Astrocyte (in vitro differentiated cells and primary cell): Measurements from ENCODE around the gene ARG2. TPM values are rescaled to one million over a fixed set of nuclear protein-coding genes. Genes with fewer than 3 reads are reported as not detected.

Experiments used
- DNase-seq: peaks from one replicate; pipeline ENCODE4 v3.0.0-alpha.2; 2010; ENCODE audit warnings: low read depth
- FAIRE-seq: peaks from 2 replicates; lab custom pipeline; 2011; peaks lifted over from hg19 to GRCh38; lab: Jason Lieb, UNC
- H2AFZ ChIP-seq: 2 replicates; pipeline ENCODE4 v1.6.0; 2012; ENCODE audit warnings: low read depth, low read length, inconsistent platforms
- H3K27ac ChIP-seq: 2 replicates; pipeline ENCODE4 v1.5.1; 2011; ENCODE audit warnings: low read depth, low read length, inconsistent platforms
- H3K27me3 ChIP-seq: 2 replicates; pipeline ENCODE4 v1.6.0; 2011; ENCODE audit warnings: low read length, inconsistent platforms; ENCODE audit not compliant: insufficient read depth
- H3K36me3 ChIP-seq: 2 replicates; pipeline ENCODE4 v1.5.1; 2011; ENCODE audit warnings: low read length, inconsistent platforms; ENCODE audit not compliant: insufficient read depth
- H3K4me1 ChIP-seq: 2 replicates; pipeline ENCODE4 v1.5.1; 2011; ENCODE audit warnings: low read length, inconsistent platforms; ENCODE audit not compliant: insufficient read depth
- H3K4me2 ChIP-seq: 2 replicates; pipeline ENCODE4 v1.6.0; 2012; ENCODE audit warnings: low read length, inconsistent platforms
- H3K4me3 ChIP-seq: 2 replicates; pipeline ENCODE4 v1.5.1; 2011; ENCODE audit warnings: low read depth, mild to moderate bottlenecking, low read length, inconsistent platforms; ENCODE audit not compliant: insufficient read depth
- H3K79me2 ChIP-seq: 2 replicates; pipeline ENCODE4 v1.6.0; 2012; ENCODE audit warnings: mild to moderate bottlenecking, low read length, inconsistent platforms; ENCODE audit not compliant: insufficient read depth
- H3K9ac ChIP-seq: 2 replicates; pipeline ENCODE4 v1.6.0; 2012; ENCODE audit warnings: mild to moderate bottlenecking, low read length, inconsistent platforms
- H3K9me3 ChIP-seq: 2 replicates; pipeline ENCODE4 v1.5.1; 2012; ENCODE audit warnings: low read depth, mild to moderate bottlenecking, low read length, inconsistent platforms; ENCODE audit not compliant: insufficient read depth
- H4K20me1 ChIP-seq: 2 replicates; pipeline ENCODE4 v1.6.0; 2012; ENCODE audit warnings: low read length, inconsistent platforms; ENCODE audit not compliant: insufficient read depth
- H3K27ac Mint-ChIP-seq: one replicate; pipeline ENCODE4 v1.8.0; 2021; ENCODE audit warnings: mild to moderate bottlenecking, mixed read lengths; ENCODE audit not compliant: unreplicated experiment
- H3K27me3 Mint-ChIP-seq: one replicate; pipeline ENCODE4 v1.8.0; 2021; ENCODE audit warnings: low read depth, mixed read lengths; ENCODE audit not compliant: unreplicated experiment
- H3K36me3 Mint-ChIP-seq: one replicate; pipeline ENCODE4 v1.8.0; 2021; ENCODE audit warnings: low read depth, mixed read lengths; ENCODE audit not compliant: unreplicated experiment
- H3K4me1 Mint-ChIP-seq: one replicate; pipeline ENCODE4 v1.8.0; 2021; ENCODE audit warnings: low read depth, mixed read lengths; ENCODE audit not compliant: unreplicated experiment
- H3K4me3 Mint-ChIP-seq: one replicate; pipeline ENCODE4 v1.8.0; 2021; ENCODE audit warnings: mild to moderate bottlenecking, moderate library complexity, mixed read lengths; ENCODE audit not compliant: unreplicated experiment
- H3K9me3 Mint-ChIP-seq: one replicate; pipeline ENCODE4 v1.8.0; 2021; ENCODE audit warnings: mild to moderate bottlenecking, mixed read lengths; ENCODE audit not compliant: unreplicated experiment
- CTCF ChIP-seq: IDR thresholded peaks from 2 replicates; pipeline ENCODE4 v1.5.1; 2011; ENCODE audit warnings: low read depth, mild to moderate bottlenecking, inconsistent platforms, low read length, moderate library complexity; ENCODE audit not compliant: insufficient read depth
- EZH2 ChIP-seq: IDR thresholded peaks from 2 replicates; pipeline ENCODE4 v1.6.1; 2012; ENCODE audit warnings: mild to moderate bottlenecking, low read length, inconsistent platforms; ENCODE audit not compliant: insufficient read depth
- total RNA-seq: library from RNA; stranded (reverse); gene quantifications from 2 replicates; pipeline ENCODE4 v1.2.1, GENCODE V29; 2021

The ARG2 gene
- total RNA-seq, 1 donor from 2014 or later = 11.6 TPM

GRCh38 chr14:67573228-67574010 is 46.3 kb upstream of the ARG2 start:
- peaks cover 3% of the 10 kb centered on the region for H3K9me3 Mint-ChIP-seq
- Histone ChIP-seq H3K27ac (no peak overlapping the region), H2AFZ (no peak overlapping the region), H3K9me3 (no peaks in the 10 kb centered on the region), H3K4me3 (no peak overlapping the region), H3K27me3 (no peaks in the 10 kb centered on the region), H3K36me3 (no peaks in the 10 kb centered on the region), H3K4me2 (no peak overlapping the region), H3K9ac (no peak overlapping the region), H3K4me1 (no peaks in the 10 kb centered on the region), H3K79me2 (no peaks in the 10 kb centered on the region), H4K20me1 (no peaks in the 10 kb centered on the region)
- FAIRE-seq = no peak
- peaks cover 11% of the 10 kb centered on the region for H3K36me3 Mint-ChIP-seq
- no peaks in the 10 kb centered on the region for H3K27me3 Mint-ChIP-seq
- H3K4me1 Mint-ChIP-seq = no peaks in the 10 kb centered on the region
- no peak for DNase-seq
- H3K27ac Mint-ChIP-seq = no peak overlapping the region
- TF ChIP-seq CTCF = no peak
- no peak for TF ChIP-seq EZH2
- no peak overlapping the region for H3K4me3 Mint-ChIP-seq

- Histone ChIP-seq H4K20me1 (no peaks in the 10 kb centered on the region), H2AFZ (no peak overlapping the region), H3K4me2 (no peak overlapping the region), H3K36me3 (no peaks in the 10 kb centered on the region), H3K4me1 (no peaks in the 10 kb centered on the region), H3K79me2 (no peaks in the 10 kb centered on the region), H3K4me3 (no peak overlapping the region), H3K27me3 (no peaks in the 10 kb centered on the region), H3K27ac (no peak overlapping the region), H3K9ac (no peak overlapping the region), H3K9me3 (no peaks in the 10 kb centered on the region)
- H3K9me3 Mint-ChIP-seq = peaks cover 3% of the 10 kb centered on the region
- H3K27ac Mint-ChIP-seq = no peak overlapping the region
- no peaks in the 10 kb centered on the region for H3K4me1 Mint-ChIP-seq
- H3K36me3 Mint-ChIP-seq = peaks cover 11% of the 10 kb centered on the region
- DNase-seq (no peak), FAIRE-seq (no peak)
- no peaks in the 10 kb centered on the region for H3K27me3 Mint-ChIP-seq
- no peak for TF ChIP-seq EZH2
- no peak for TF ChIP-seq CTCF
- no peak overlapping the region for H3K4me3 Mint-ChIP-seq
Measured at GRCh38 chr14:67574156-67574555, 45.6 kb upstream of the ARG2 start.

- Mint-ChIP-seq H3K4me1 (no peaks in the 10 kb centered on the region), H3K36me3 (peaks cover 10% of the 10 kb centered on the region), H3K9me3 (peaks cover 3% of the 10 kb centered on the region), H3K27me3 (peaks cover 2% of the 10 kb centered on the region), H3K27ac (no peak overlapping the region), H3K4me3 (no peak overlapping the region)
- DNase-seq (no peak), FAIRE-seq (no peak)
- H3K4me3 ChIP-seq = no peak overlapping the region
- no peaks in the 10 kb centered on the region for H3K36me3 ChIP-seq
- no peak overlapping the region for H2AFZ ChIP-seq
- no peak overlapping the region for H3K4me2 ChIP-seq
- no peaks in the 10 kb centered on the region for H3K79me2 ChIP-seq
- no peak overlapping the region for H3K27ac ChIP-seq
- no peak overlapping the region for H3K9ac ChIP-seq
- TF ChIP-seq CTCF (no peak), EZH2 (no peak)
- no peaks in the 10 kb centered on the region for H3K9me3 ChIP-seq
- H4K20me1 ChIP-seq = no peaks in the 10 kb centered on the region
- H3K4me1 ChIP-seq = no peaks in the 10 kb centered on the region
- H3K27me3 ChIP-seq = no peaks in the 10 kb centered on the region
Measured at GRCh38 chr14:67574806-67575205, 44.9 kb upstream of the ARG2 start.
